Panc1 (cell line): Measurements from ENCODE around the gene LMF1. TPM values are rescaled to one million over a fixed set of nuclear protein-coding genes. Genes with fewer than 3 reads are reported as not detected.
"Not testable (repeated sequence)": the region's sequence is repeated elsewhere in the genome, so short reads cannot be mapped to it uniquely, and the experiment has no call there.

Experiments
- ATAC-seq: fragments of 200-7000 bp; cut with Tn5 transposase; 2 replicates; pipeline ENCODE4 v1.9.1; 2020; ENCODE audit warnings: mild to moderate bottlenecking, moderate library complexity
- BruUV-seq: library from RNA; stranded (reverse); fragments of 400-500 nt; replicated peaks from 2 replicates; lab custom pipeline; 2021; lab: Mats Ljungman, UMichigan
- CTCF ChIA-PET: fragments of 300-600 bp; sonication (Branson Sonifier 250); formaldehyde crosslinking; loops from one replicate; lab custom pipeline; 2022; ENCODE audit warnings: antibody characterized with exemption; lab: Charles Lee
- POLR2A ChIA-PET: fragments of 300-600 bp; sonication (Branson Sonifier 250); formaldehyde crosslinking; loops from one replicate; lab custom pipeline; 2022; ENCODE audit warnings: antibody characterized with exemption; lab: Charles Lee
- DNase-seq: peaks from one replicate; pipeline ENCODE4 v3.0.0-alpha.2; 2010; ENCODE audit warnings: low read depth, low spot score
- H3K27ac ChIP-seq: 2 replicates; pipeline ENCODE4 v1.5.1; 2011; ENCODE audit warnings: mild to moderate bottlenecking, low read length, inconsistent platforms
- H3K27me3 ChIP-seq: fragments of 200-500 bp; sonication (Bioruptor generic); 2 replicates; pipeline ENCODE4 v1.6.0; 2014; ENCODE audit warnings: low read length, inconsistent platforms; ENCODE audit not compliant: control insufficient read depth, insufficient read depth
- H3K36me3 ChIP-seq: fragments of 200-500 bp; sonication (Bioruptor generic); 2 replicates; pipeline ENCODE4 v1.5.1; 2014; ENCODE audit warnings: inconsistent platforms, mild to moderate bottlenecking, low read length, moderate library complexity; ENCODE audit not compliant: control insufficient read depth, insufficient read depth
- H3K4me1 ChIP-seq: 2 replicates; pipeline ENCODE4 v1.5.1; 2011; ENCODE audit warnings: inconsistent platforms, mild to moderate bottlenecking, low read length, moderate library complexity; ENCODE audit not compliant: control insufficient read depth, insufficient read depth
- H3K4me3 ChIP-seq, 2 experiments: 2 replicates each; pipeline ENCODE4 v1.5.1; 2011 to 2012; ENCODE audit warnings: low read depth in 2 of 2, low read length in 2 of 2, mild to moderate bottlenecking in 2 of 2, inconsistent platforms in 1 of 2, moderate library complexity in 1 of 2
- H3K9me3 ChIP-seq: fragments of 200-500 bp; sonication (Bioruptor generic); 2 replicates; pipeline ENCODE4 v1.5.1; 2014; ENCODE audit warnings: low read depth, mild to moderate bottlenecking, inconsistent platforms, low read length, moderate library complexity; ENCODE audit not compliant: control insufficient read depth, insufficient read depth
- POLR2AphosphoS5 ChIP-seq: IDR thresholded peaks from 2 replicates; pipeline ENCODE4 v1.6.1; 2012; ENCODE audit warnings: mild to moderate bottlenecking, low read depth, low read length, moderate library complexity
- SIN3A ChIP-seq: IDR thresholded peaks from 2 replicates; pipeline ENCODE4 v1.6.1; 2012; ENCODE audit warnings: low read depth, mild to moderate bottlenecking, low read length, moderate library complexity, borderline replicate concordance; ENCODE audit not compliant: insufficient read depth
- TCF7L2 ChIP-seq: IDR thresholded peaks from 2 replicates; pipeline ENCODE4 v1.6.1; 2011; ENCODE audit warnings: mild to moderate bottlenecking, low read depth, low read length, inconsistent platforms
- in situ Hi-C: cut with HindIII; loops from 2 replicates; pipeline ENCODE4 v1.10.0; 2016; ENCODE audit warnings: low sequenced_read_pairs, low pct_unique_long_range_greater_than_20kb
- intact Hi-C: fragments of 100-400 bp; cut with micrococcal nuclease; formaldehyde crosslinking; loops from one replicate; pipeline ENCODE4 v1.10.0; 2022; ENCODE audit not compliant: unreplicated experiment
- total RNA-seq: library from RNA; stranded (reverse); gene quantifications from one replicate; pipeline ENCODE4 v1.2.1, GENCODE V29; 2021; ENCODE audit not compliant: unreplicated experiment
- TF ChIP-seq, protein P1 (sequence below): fragments of 450-650 bp; IDR thresholded peaks from 2 replicates; pipeline ENCODE4 v1.5.1; 2017; ENCODE audit warnings: mild to moderate bottlenecking
- TF ChIP-seq, protein P2 (sequence below), 2 experiments: IDR thresholded peaks; 2 replicates each; pipeline ENCODE4 v1.6.1; 2011 to 2012; ENCODE audit warnings: low read depth in 2 of 2, control low read depth in 1 of 2, low read length in 1 of 2, mild to moderate bottlenecking in 1 of 2, moderate library complexity in 1 of 2; ENCODE audit not compliant: insufficient read depth in 1 of 2

Gene LMF1
- total RNA-seq, 1 experiment from 2014 or later = 24.3 TPM

DNA sequence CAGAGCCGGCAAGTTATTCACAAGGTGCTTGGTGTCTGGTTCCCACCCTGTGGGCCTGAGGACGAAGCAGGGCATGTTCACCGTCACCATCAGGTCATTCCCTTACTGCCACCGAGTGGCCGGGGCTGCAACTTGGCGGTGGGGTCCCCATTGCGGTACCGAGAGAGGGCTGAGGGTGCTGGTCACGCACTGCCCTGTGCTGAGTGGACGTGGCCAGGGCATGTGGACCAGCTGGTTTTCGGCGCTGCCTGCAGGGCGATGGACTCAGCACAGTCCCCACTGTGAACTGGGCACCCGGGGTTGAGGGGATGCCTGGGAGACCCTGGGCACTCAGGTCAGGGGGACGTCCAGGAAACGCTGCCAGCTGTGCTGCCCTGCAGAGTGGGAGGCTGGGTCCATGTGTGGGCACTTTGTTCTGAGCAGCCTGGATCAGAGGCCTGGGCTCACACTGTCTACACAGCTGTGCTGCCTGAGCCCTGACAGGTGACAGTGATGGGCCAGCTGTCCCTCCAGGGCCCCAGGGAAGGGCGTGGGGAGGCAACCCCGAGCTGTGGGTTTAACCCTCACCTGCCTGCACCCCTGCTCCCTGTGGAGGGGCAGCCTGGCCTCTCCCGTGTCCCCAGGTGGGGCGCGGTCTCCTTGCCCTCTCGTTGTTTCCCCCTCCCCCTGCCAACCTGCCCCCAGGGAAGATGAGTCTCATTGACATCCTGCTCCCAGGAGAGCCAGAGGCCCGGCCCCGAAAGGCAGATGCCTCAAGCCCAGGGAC is 131.0 kb downstream of the LMF1 start:
- peaks cover 4% of the 10 kb centered on the region; the same call in 1 of the 2 replicates for H3K9me3 ChIP-seq
- POLR2A ChIA-PET = no interaction called here
- no peaks in the 10 kb centered on the region for H3K27me3 ChIP-seq
- H3K4me3 ChIP-seq = no peak overlapping the region
- H3K36me3 ChIP-seq = no peaks in the 10 kb centered on the region
- TF ChIP-seq SIN3A = no peak
- no peak for TF ChIP-seq TCF7L2
- TF ChIP-seq, protein P1, sequence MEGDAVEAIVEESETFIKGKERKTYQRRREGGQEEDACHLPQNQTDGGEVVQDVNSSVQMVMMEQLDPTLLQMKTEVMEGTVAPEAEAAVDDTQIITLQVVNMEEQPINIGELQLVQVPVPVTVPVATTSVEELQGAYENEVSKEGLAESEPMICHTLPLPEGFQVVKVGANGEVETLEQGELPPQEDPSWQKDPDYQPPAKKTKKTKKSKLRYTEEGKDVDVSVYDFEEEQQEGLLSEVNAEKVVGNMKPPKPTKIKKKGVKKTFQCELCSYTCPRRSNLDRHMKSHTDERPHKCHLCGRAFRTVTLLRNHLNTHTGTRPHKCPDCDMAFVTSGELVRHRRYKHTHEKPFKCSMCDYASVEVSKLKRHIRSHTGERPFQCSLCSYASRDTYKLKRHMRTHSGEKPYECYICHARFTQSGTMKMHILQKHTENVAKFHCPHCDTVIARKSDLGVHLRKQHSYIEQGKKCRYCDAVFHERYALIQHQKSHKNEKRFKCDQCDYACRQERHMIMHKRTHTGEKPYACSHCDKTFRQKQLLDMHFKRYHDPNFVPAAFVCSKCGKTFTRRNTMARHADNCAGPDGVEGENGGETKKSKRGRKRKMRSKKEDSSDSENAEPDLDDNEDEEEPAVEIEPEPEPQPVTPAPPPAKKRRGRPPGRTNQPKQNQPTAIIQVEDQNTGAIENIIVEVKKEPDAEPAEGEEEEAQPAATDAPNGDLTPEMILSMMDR = no peak
- TF ChIP-seq, protein P2, sequence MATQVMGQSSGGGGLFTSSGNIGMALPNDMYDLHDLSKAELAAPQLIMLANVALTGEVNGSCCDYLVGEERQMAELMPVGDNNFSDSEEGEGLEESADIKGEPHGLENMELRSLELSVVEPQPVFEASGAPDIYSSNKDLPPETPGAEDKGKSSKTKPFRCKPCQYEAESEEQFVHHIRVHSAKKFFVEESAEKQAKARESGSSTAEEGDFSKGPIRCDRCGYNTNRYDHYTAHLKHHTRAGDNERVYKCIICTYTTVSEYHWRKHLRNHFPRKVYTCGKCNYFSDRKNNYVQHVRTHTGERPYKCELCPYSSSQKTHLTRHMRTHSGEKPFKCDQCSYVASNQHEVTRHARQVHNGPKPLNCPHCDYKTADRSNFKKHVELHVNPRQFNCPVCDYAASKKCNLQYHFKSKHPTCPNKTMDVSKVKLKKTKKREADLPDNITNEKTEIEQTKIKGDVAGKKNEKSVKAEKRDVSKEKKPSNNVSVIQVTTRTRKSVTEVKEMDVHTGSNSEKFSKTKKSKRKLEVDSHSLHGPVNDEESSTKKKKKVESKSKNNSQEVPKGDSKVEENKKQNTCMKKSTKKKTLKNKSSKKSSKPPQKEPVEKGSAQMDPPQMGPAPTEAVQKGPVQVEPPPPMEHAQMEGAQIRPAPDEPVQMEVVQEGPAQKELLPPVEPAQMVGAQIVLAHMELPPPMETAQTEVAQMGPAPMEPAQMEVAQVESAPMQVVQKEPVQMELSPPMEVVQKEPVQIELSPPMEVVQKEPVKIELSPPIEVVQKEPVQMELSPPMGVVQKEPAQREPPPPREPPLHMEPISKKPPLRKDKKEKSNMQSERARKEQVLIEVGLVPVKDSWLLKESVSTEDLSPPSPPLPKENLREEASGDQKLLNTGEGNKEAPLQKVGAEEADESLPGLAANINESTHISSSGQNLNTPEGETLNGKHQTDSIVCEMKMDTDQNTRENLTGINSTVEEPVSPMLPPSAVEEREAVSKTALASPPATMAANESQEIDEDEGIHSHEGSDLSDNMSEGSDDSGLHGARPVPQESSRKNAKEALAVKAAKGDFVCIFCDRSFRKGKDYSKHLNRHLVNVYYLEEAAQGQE (IDR thresholded peaks at IDR 0.05; ENCODE audit: insufficient read depth in 1 of 2, low read depth in 2 of 2, low read length in 1 of 2) = no peak
- TF ChIP-seq POLR2AphosphoS5 = no peak
- no peaks in the 10 kb centered on the region for H3K4me1 ChIP-seq
- intact Hi-C loops = no loop called here
- no peak overlapping the region for H3K27ac ChIP-seq
- in situ Hi-C loops = no loop called here
- DNase-seq (no peak), ATAC-seq (peak; percentile 67; the same call in 1 of the 2 replicates)
- CTCF ChIA-PET = no interaction called here
- BruUV-seq = no TSS peak

DNA sequence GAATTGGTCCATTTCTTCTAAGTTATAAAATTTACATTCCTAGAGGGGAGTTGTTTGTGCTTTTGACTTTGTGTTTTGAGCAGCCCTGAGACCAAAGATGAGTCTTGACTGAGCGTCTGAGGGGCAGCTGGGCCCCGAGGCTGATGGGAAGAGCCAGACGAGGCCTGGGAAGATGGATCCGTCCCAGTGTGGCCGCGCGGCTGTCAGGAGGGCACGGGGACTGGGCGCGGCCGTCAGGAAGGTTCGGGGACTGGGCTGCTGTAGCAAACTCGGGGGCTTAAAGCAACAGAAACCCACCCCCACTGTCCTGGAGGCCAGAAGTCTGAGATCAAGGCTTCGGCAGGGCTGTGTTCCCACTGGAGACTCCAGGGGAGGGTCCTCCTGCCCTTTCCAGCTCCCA is 132.0 kb downstream of the LMF1 start:
- POLR2A ChIA-PET = no interaction called here
- in situ Hi-C loops = no loop called here

DNA sequence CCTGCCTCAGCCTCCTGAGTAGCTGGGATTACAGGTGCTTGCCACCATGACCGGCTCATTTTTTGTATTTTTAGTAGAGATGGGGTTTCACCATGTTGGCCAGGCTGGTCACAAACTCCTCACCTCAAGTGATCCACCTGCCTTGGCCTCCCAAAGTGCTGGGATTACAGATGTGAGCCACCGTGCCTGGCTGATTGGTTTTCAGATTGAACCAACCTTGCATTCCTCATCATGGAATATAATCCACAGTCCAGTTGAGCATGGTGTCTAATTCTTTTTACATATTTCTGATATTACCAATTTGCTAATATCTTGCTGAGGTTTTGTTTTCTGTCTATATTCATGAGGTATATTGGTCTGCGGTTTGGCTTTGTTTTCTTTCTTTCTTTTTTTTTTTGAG is 134.0 kb downstream of the LMF1 start:
- in situ Hi-C loops, H3K9me3 ChIP-seq, H3K27ac ChIP-seq, BruUV-seq, intact Hi-C loops, ATAC-seq, POLR2A ChIA-PET, H3K4me3 ChIP-seq, H3K36me3 ChIP-seq, DNase-seq, H3K27me3 ChIP-seq, CTCF ChIA-PET, H3K4me1 ChIP-seq: not testable (repeated sequence)

More for the DNA sequence above, 132.0 kb downstream of the LMF1 start:
- CTCF ChIA-PET = no interaction called here
- TF ChIP-seq, protein P2 (IDR thresholded peaks at IDR 0.05; ENCODE audit: insufficient read depth in 1 of 2, low read depth in 2 of 2, low read length in 1 of 2) = no peak
- TF ChIP-seq SIN3A (no peak), POLR2AphosphoS5 (no peak), TCF7L2 (no peak)
- TF ChIP-seq, protein P1 = no peak
- no TSS peak for BruUV-seq
- no peak for ATAC-seq
- no peaks in the 10 kb centered on the region for H3K4me1 ChIP-seq
- intact Hi-C loops = no loop called here
- H3K9me3 ChIP-seq = peaks cover 4% of the 10 kb centered on the region; the same call in 1 of the 2 replicates
- H3K36me3 ChIP-seq = no peaks in the 10 kb centered on the region
- H3K27ac ChIP-seq = no peak overlapping the region
- no peak overlapping the region for H3K4me3 ChIP-seq
- DNase-seq = no peak
- no peaks in the 10 kb centered on the region for H3K27me3 ChIP-seq
